GM10266 (cell line): ENCODE data around the gene ERC2.

Experiments used
- DNase-seq: peaks from one replicate; pipeline ENCODE4 v3.0.0; 2012; ENCODE audit errors: extremely low spot score
- CTCF ChIP-seq: IDR thresholded peaks from 2 replicates; pipeline ENCODE4 v1.5.1; 2012; ENCODE audit warnings: mild to moderate bottlenecking, low read depth; ENCODE audit not compliant: control insufficient read depth, insufficient read depth; ENCODE audit errors: missing control alignments

ERC2 gene

DNA sequence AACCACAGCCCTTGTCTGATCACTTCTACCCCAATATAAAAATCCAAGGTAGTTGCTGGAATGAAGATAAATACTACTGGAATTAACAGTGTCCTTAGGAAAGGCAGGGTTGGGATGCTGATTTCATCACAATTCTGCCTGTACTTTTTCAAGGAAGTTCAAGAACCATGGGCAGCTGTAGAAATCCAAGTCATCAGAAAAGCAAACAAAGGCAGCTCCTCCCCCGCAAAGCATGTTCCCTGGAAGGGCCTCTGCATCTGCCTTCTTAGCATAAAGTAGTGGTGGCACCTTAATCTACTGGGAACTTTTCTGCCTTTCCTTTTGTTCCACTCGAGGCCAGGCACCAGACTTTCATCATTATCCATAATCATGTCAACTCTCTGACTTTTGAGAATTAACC is 54.4 kb downstream of the ERC2 start:
- no peak for TF ChIP-seq CTCF
- no peak for DNase-seq

DNA sequence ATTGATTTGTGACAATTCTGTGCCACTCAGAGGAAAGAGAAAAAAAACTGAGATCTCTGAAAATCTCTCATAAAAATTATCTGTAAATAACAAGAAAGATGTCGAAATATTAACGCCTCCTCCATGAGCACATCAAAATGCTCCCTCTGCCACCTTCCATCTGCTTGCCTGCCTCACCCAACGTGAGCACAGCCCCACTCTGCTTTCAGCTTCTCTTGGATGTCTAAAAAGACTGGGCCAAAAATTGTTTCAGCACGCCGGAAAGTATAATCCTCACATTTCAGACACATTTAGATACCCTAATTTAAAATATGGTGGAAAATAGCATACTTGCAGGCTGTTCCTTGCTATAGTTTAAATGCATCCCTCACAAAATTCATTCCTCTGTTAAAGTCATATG is 57.1 kb downstream of the ERC2 start:
- TF ChIP-seq CTCF = no peak
- DNase-seq = no peak

GRCh38 chr3:56410576-56410975 is 57.7 kb downstream of the ERC2 start:
- TF ChIP-seq CTCF = no peak

DNA sequence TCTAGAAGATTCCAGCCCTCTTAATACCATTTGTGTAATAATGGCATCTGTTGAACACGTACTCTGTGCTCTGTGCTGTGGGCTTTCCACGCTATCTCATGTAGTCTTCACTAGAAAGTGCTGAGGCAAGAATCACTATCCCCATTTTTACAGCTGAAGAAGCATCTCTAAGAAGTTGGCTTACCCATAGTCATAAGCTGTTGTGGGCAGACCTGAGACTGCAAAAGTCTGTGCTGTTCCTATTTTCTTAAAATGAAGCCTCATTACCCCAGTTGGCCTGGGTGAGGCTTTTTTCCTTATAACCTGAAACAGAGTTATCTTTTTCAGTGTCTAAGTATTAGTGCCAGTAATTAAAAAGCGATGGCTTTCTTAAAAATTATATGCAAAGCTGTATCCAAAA is 58.5 kb downstream of the ERC2 start:
- no peak for DNase-seq
- TF ChIP-seq CTCF = no peak

More at GRCh38 chr3:56410576-56410975, 57.7 kb downstream of the ERC2 start:
- no peak for DNase-seq

- no peak for DNase-seq
- no peak for TF ChIP-seq CTCF
Observed at GRCh38 chr3:56408761-56409196, 59.5 kb downstream of the ERC2 start.

GRCh38 chr3:56406826-56407515 is 61.3 kb downstream of the ERC2 start:
- no peak for TF ChIP-seq CTCF
- DNase-seq = no peak

DNA sequence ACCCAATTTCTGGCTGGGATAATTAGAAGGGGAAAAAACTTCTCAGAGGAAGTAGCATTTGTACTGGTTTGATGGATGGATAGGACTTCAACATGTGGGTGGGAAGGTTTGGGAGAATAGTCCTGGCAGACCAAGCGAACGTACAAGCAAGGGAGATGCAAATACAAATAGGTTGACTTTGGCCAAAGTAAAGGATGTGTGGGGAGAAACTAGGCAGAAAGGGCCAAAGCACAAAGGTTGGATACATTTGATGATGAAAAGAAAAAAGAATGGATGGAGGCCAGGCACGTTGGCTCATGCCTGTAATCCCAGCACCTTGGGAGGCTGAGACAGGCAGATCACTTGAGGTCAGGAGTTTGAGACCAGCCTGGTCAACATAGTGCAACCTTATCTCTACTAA is 63.4 kb downstream of the ERC2 start:
- DNase-seq = no peak
- no peak for TF ChIP-seq CTCF
